Right cardiac atrium (tissue), 5 donors: ENCODE measurements around the gene PACRG. TPM values are rescaled to one million over a fixed set of nuclear protein-coding genes. Genes with fewer than 3 reads are reported as not detected.

Experiments used
- ATAC-seq, 2 donors: fragments of 200-7000 bp; cut with Tn5 transposase; one replicate each; pipeline versions ENCODE4 v1.8.0 to v1.9.1; 2020; ENCODE audit warnings: moderate library complexity in 2 of 2, mild to moderate bottlenecking in 1 of 2
- DNase-seq, 3 donors: peaks; one replicate each; pipeline ENCODE4 v3.0.0-alpha.2; 2020
- H3K27ac ChIP-seq: one replicate; pipeline ENCODE4 v1.5.1; 2013; ENCODE audit warnings: mild to moderate bottlenecking, low read length, control low read depth, moderate library complexity
- H3K27me3 ChIP-seq: one replicate; pipeline ENCODE4 v1.6.1; 2013; ENCODE audit not compliant: control insufficient read depth, insufficient read depth
- H3K4me1 ChIP-seq: one replicate; pipeline ENCODE4 v1.6.1; 2013; ENCODE audit warnings: low read length; ENCODE audit not compliant: control insufficient read depth, insufficient read depth
- H3K4me3 ChIP-seq: one replicate; pipeline ENCODE4 v1.5.1; 2013; ENCODE audit warnings: low read length, control low read depth
- H3K9me3 ChIP-seq: one replicate; pipeline ENCODE4 v1.6.1; 2013; ENCODE audit warnings: low read length; ENCODE audit not compliant: control insufficient read depth
- WGBS: extraction: QIAGEN DNeasy Blood & Tissue Kit; methylation state at CpG from one replicate; pipeline ENCODE4 v1.1.7; 2013; 5-methylcytosine and 5-hydroxymethylcytosine counted together
- intact Hi-C, 4 donors: fragments of 100-400 bp; cut with DNase I; formaldehyde crosslinking; loops; one replicate each; pipeline versions ENCODE4 v1.11.0 to v1.14.0; 2022 to 2023
- polyA plus RNA-seq: library from polyadenylated mRNA; stranded (reverse); fragments of 200-250 nt; gene quantifications from one replicate; pipeline ENCODE4 v1.2.3, GENCODE V29; 2013
- total RNA-seq, 4 donors: library from RNA; stranded (reverse); fragmentation: NEBNext Ultra II Directional; extraction: Animal tissue kit (Norgen Biotek cat#: 25700); gene quantifications; one replicate each; pipeline ENCODE4 v1.2.1, GENCODE V29; 2021
- donor health status: healthy with polysubstance abuse.
- donor health status: DM: no; HTN: yes; CAD: no.
- donor health status: DM: no; HTN: no; CAD: no.
- donor health status: DM: no; HTN: yes; CAD: no; lungs with severe emphysema.
- donor health status: DM: yes; HTN: yes; CAD: no.

Gene PACRG
- total and polyA plus RNA-seq, 5 donors, result 3.9 to 9.4 (median 4.9) TPM

DNA sequence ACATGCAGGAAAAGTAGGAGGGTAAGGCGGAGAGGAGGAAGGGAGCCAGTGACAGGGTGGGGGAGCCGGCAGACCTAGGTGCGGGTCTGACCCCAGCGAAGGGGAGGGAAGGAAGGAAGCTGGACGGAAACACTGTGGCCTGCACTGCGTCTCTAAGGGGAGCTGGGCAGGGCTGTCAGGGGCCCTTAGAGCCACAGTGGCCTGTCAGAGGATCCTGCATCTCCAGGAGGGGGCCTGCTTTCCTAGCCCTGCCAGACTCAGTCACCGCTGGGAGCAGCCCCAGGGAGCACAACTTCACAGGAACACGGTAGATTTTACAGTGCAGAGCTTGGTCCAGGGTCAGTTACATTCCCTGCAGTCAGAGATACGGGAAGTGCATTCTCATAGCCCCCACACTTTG is 118.2 kb downstream of the PACRG start:
- Histone ChIP-seq H3K27me3 (no peaks in the 10 kb centered on the region), H3K4me3 (no peak overlapping the region), H3K4me1 (no peaks in the 10 kb centered on the region), H3K9me3 (no peaks in the 10 kb centered on the region), H3K27ac (no peak overlapping the region)
- intact Hi-C loops, result no loop called here
- no peak for DNase-seq
- ATAC-seq, result no peak
- WGBS, result 70% methylated on average over 9 of the region's 9 CpGs

- 98% methylated on average over 6 of the region's 6 CpGs for WGBS
- DNase-seq (no peak), ATAC-seq (peak; percentile 23 to 24)
- intact Hi-C loops, result no loop called here
- no peak overlapping the region for H3K27ac ChIP-seq
- no peak overlapping the region for H3K4me3 ChIP-seq
- no peaks in the 10 kb centered on the region for H3K27me3 ChIP-seq
- no peaks in the 10 kb centered on the region for H3K4me1 ChIP-seq
- H3K9me3 ChIP-seq, result no peaks in the 10 kb centered on the region
Measured at GRCh38 chr6:162846723-162847122, 118.9 kb downstream of the PACRG start.

GRCh38 chr6:162849269-162849668 is 121.5 kb downstream of the PACRG start:
- Histone ChIP-seq H3K4me3 (no peak overlapping the region), H3K27me3 (no peaks in the 10 kb centered on the region), H3K4me1 (no peaks in the 10 kb centered on the region), H3K9me3 (no peaks in the 10 kb centered on the region), H3K27ac (no peak overlapping the region)
- WGBS, result 51% methylated on average over 4 of the region's 4 CpGs
- intact Hi-C loops, result no loop called here
- ATAC-seq (no peak), DNase-seq (no peak)

GRCh38 chr6:162852192-162852591 is 124.4 kb downstream of the PACRG start:
- WGBS, result 94% methylated on average over 6 of the region's 6 CpGs
- H3K27me3 ChIP-seq, result no peaks in the 10 kb centered on the region
- no peaks in the 10 kb centered on the region for H3K9me3 ChIP-seq
- DNase-seq, result no peak
- no peaks in the 10 kb centered on the region for H3K4me1 ChIP-seq
- ATAC-seq, result no peak
- no peak overlapping the region for H3K27ac ChIP-seq
- H3K4me3 ChIP-seq, result no peak overlapping the region
- intact Hi-C loops, result loop anchor here in 1 of 4 donors (10.0 kb wide), 1 partner anchor 563 kb away; the partner anchor contains the start of gene QKI

- H3K27me3 ChIP-seq, result no peaks in the 10 kb centered on the region
- H3K4me1 ChIP-seq, result no peaks in the 10 kb centered on the region
- WGBS, result 79% methylated on average over 9 of the region's 9 CpGs
- H3K4me3 ChIP-seq, result no peak overlapping the region
- H3K27ac ChIP-seq, result no peak overlapping the region
- intact Hi-C loops, result loop anchor here in 1 of 4 donors (10.0 kb wide), 1 partner anchor 562 kb away; the partner anchor contains the start of gene QKI
- no peak for ATAC-seq
- no peaks in the 10 kb centered on the region for H3K9me3 ChIP-seq
- DNase-seq, result no peak
Measured at GRCh38 chr6:162852840-162853577, 125.2 kb downstream of the PACRG start.

DNA sequence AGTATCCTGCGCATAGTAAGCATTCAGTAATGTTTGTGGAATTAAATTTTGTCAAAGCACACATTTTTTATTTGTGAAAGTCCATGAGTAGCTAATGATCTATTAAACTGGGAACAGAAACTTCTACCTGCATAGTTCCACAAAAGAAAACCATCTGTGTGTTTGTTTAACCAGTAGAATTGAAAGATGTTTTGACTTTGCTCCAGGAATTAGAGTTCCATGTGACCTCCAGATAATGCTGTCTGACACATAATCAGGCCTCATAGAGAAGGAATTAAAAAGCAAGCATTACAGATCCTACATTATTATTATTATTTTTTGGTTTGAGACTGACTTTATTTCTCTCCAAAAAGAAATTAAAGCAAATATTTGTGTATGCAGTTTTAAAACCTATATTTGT is 126.5 kb downstream of the PACRG start:
- no peaks in the 10 kb centered on the region for H3K9me3 ChIP-seq
- no peaks in the 10 kb centered on the region for H3K27me3 ChIP-seq
- DNase-seq, result no peak
- no peaks in the 10 kb centered on the region for H3K4me1 ChIP-seq
- no peak for ATAC-seq
- intact Hi-C loops, result loop anchor here in 1 of 4 donors (10.0 kb wide), 1 partner anchor 561 kb away; the partner anchor contains the start of gene QKI
- WGBS, result 95% methylated on average over 1 of the region's 1 CpG
- no peak overlapping the region for H3K4me3 ChIP-seq
- H3K27ac ChIP-seq, result no peak overlapping the region

GRCh38 chr6:162854734-162855191 is 127.0 kb downstream of the PACRG start:
- Histone ChIP-seq H3K4me1 (no peaks in the 10 kb centered on the region), H3K27me3 (no peaks in the 10 kb centered on the region), H3K4me3 (no peak overlapping the region), H3K9me3 (no peaks in the 10 kb centered on the region), H3K27ac (no peak overlapping the region)
- 82% methylated on average over 20 of the region's 20 CpGs for WGBS
- DNase-seq (no peak), ATAC-seq (peak; percentile 15 to 29)
- intact Hi-C loops, result loop anchor here in 1 of 4 donors (10.0 kb wide), 1 partner anchor 560 kb away; the partner anchor contains the start of gene QKI

GRCh38 chr6:162856885-162857284 is 129.1 kb downstream of the PACRG start:
- ATAC-seq, result peak; percentile 82 to 86
- peak overlapping the region; percentile 53 for H3K4me3 ChIP-seq
- no peaks in the 10 kb centered on the region for H3K27me3 ChIP-seq
- DNase-seq, result no peak
- H3K27ac ChIP-seq, result peak overlapping the region; percentile 39
- intact Hi-C loops, result loop anchor here in 1 of 4 donors (10.0 kb wide), 1 partner anchor 558 kb away; the partner anchor contains the start of gene QKI
- WGBS, result 10% methylated on average over 7 of the region's 7 CpGs
- no peaks in the 10 kb centered on the region for H3K9me3 ChIP-seq
- no peaks in the 10 kb centered on the region for H3K4me1 ChIP-seq

- H3K4me1 ChIP-seq, result no peaks in the 10 kb centered on the region
- no peak overlapping the region for H3K27ac ChIP-seq
- H3K4me3 ChIP-seq, result peak overlapping the region; percentile 53
- WGBS, result 47% methylated on average over 2 of the region's 2 CpGs
- no peak for ATAC-seq
- no peaks in the 10 kb centered on the region for H3K27me3 ChIP-seq
- H3K9me3 ChIP-seq, result no peaks in the 10 kb centered on the region
- no peak for DNase-seq
- intact Hi-C loops, result loop anchor here in 1 of 4 donors (10.0 kb wide), 1 partner anchor 557 kb away; the partner anchor contains the start of gene QKI
Measured at GRCh38 chr6:162857326-162857725, 129.6 kb downstream of the PACRG start.

- H3K27me3 ChIP-seq, result no peaks in the 10 kb centered on the region
- no peaks in the 10 kb centered on the region for H3K9me3 ChIP-seq
- ATAC-seq (no peak), DNase-seq (no peak)
- 74% methylated on average over 3 of the region's 3 CpGs for WGBS
- H3K4me3 ChIP-seq, result no peak overlapping the region
- intact Hi-C loops, result no loop called here
- no peak overlapping the region for H3K27ac ChIP-seq
- no peaks in the 10 kb centered on the region for H3K4me1 ChIP-seq
Measured at GRCh38 chr6:162862462-162862861, 134.7 kb downstream of the PACRG start.

- DNase-seq, result no peak
- H3K4me1 ChIP-seq, result no peaks in the 10 kb centered on the region
- no peak for ATAC-seq
- intact Hi-C loops, result no loop called here
- no peaks in the 10 kb centered on the region for H3K27me3 ChIP-seq
- H3K9me3 ChIP-seq, result no peaks in the 10 kb centered on the region
- H3K4me3 ChIP-seq, result no peak overlapping the region
- WGBS, result 94% methylated on average over 5 of the region's 5 CpGs
- no peak overlapping the region for H3K27ac ChIP-seq
Measured at GRCh38 chr6:162862941-162863340, 135.2 kb downstream of the PACRG start.
